GM12878 (cell line): ENCODE measurements around the gene FZD2. TPM values are rescaled to one million over a fixed set of nuclear protein-coding genes. Genes with fewer than 3 reads are reported as not detected.

ENCODE experiments used
- ATAC-seq: fragments of 200-7000 bp; cut with Tn5 transposase; 3 replicates; pipeline ENCODE4 v1.9.1; 2020; ENCODE audit warnings: mild to moderate bottlenecking, moderate library complexity
- BruUV-seq: library from RNA; stranded (reverse); fragments of 400-500 nt; replicated peaks from 2 replicates; lab custom pipeline; 2021; lab: Mats Ljungman, UMichigan
- CTCF ChIA-PET: fragments of 300-600 bp; sonication (Branson Sonifier 250); formaldehyde crosslinking; extraction: SDS; loops from one replicate; lab custom pipeline; 2021; ENCODE audit warnings: inconsistent platforms; lab: Yijun Ruan, JAX
- POLR2A ChIA-PET: fragments of 350-600 bp; formaldehyde crosslinking; extraction: SDS; loops from one replicate; lab custom pipeline; 2021; ENCODE audit warnings: inconsistent platforms; lab: Charles Lee
- RAD21 ChIA-PET: fragments of 300-600 bp; sonication (Branson Sonifier 250); formaldehyde crosslinking; loops from one replicate; lab custom pipeline; 2023; ENCODE audit warnings: antibody characterized with exemption; ENCODE audit not compliant: unreplicated experiment; lab: Charles Lee
- SMC1A ChIA-PET: fragments of 300-600 bp; sonication (Branson Sonifier 250); formaldehyde crosslinking; loops from one replicate; lab custom pipeline; 2023; ENCODE audit not compliant: unreplicated experiment, uncharacterized antibody; lab: Charles Lee
- DNase-seq: peaks from one replicate; pipeline ENCODE4 v3.0.0-alpha.2; 2011; ENCODE audit warnings: low read depth, low spot score
- FAIRE-seq: peaks from 3 replicates; lab custom pipeline; 2011; peaks lifted over from hg19 to GRCh38; lab: Jason Lieb, UNC
- H2AFZ ChIP-seq: 2 replicates; pipeline ENCODE4 v1.6.0; 2011; ENCODE audit warnings: low read depth, low read length, control low read depth; ENCODE audit not compliant: control insufficient read depth
- H3K27ac ChIP-seq: 2 replicates; pipeline ENCODE4 v1.5.1; 2011; ENCODE audit warnings: control low read depth; ENCODE audit not compliant: control insufficient read depth, insufficient read depth
- H3K27me3 ChIP-seq, 2 experiments: replicated peaks in 1 of 2; 2 replicates each; pipeline versions ENCODE4 v1.6.0 to v1.6.1; 2011; ENCODE audit warnings: low read length in 1 of 2; ENCODE audit not compliant: control insufficient read depth in 2 of 2, insufficient read depth in 2 of 2
- H3K36me3 ChIP-seq, 2 experiments: 2 replicates each; pipeline ENCODE4 v1.5.1; 2011; ENCODE audit warnings: low read length in 1 of 2; ENCODE audit not compliant: control insufficient read depth in 2 of 2, insufficient read depth in 2 of 2
- H3K4me1 ChIP-seq: 2 replicates; pipeline ENCODE4 v1.6.1; 2011; ENCODE audit warnings: mild to moderate bottlenecking, low read length, moderate library complexity, mixed read lengths; ENCODE audit not compliant: control insufficient read depth, insufficient read depth
- H3K4me2 ChIP-seq: 2 replicates; pipeline ENCODE4 v1.6.0; 2011; ENCODE audit warnings: control low read depth; ENCODE audit not compliant: control insufficient read depth, insufficient read depth
- H3K4me3 ChIP-seq: fragments of 200-600 bp; sonication (generic); 2 replicates; pipeline ENCODE4 v1.5.1; 2016
- H3K79me2 ChIP-seq: 2 replicates; pipeline ENCODE4 v1.6.0; 2011; ENCODE audit warnings: low read length; ENCODE audit not compliant: control insufficient read depth, insufficient read depth
- H3K9ac ChIP-seq: 2 replicates; pipeline ENCODE4 v1.8.0; 2011; ENCODE audit warnings: low read length, control low read depth, mixed read lengths; ENCODE audit not compliant: control insufficient read depth, insufficient read depth
- H3K9me3 ChIP-seq: replicated peaks from 3 replicates; pipeline ENCODE4 v1.5.1; 2011; ENCODE audit warnings: mild to moderate bottlenecking, low read length; ENCODE audit not compliant: control insufficient read depth, insufficient read depth
- H4K20me1 ChIP-seq: 2 replicates; pipeline ENCODE4 v1.6.0; 2011; ENCODE audit not compliant: control insufficient read depth, insufficient read depth
- BACH1 ChIP-seq: fragments of 450-650 bp; IDR thresholded peaks from 2 replicates; pipeline ENCODE4 v1.6.1; 2017; ENCODE audit warnings: mild to moderate bottlenecking, borderline replicate concordance
- CBX3 ChIP-seq: fragments of 200-600 bp; sonication (generic); IDR thresholded peaks from 2 replicates; pipeline ENCODE4 v1.6.1; 2016; ENCODE audit warnings: low read depth, borderline replicate concordance
- ETV6 ChIP-seq, 2 experiments: fragments of 450-650 bp in 1 of 2; IDR thresholded peaks in 1 of 2; conservative IDR thresholded peaks in 1 of 2; 2 replicates each; pipeline ENCODE4 v1.6.1; 2014; ENCODE audit warnings: antibody characterized with exemption in 1 of 2, borderline replicate concordance in 1 of 2, low read depth in 1 of 2, mild to moderate bottlenecking in 1 of 2, moderate library complexity in 1 of 2
- HCFC1 ChIP-seq: fragments of 150-350 bp; IDR thresholded peaks from 2 replicates; pipeline ENCODE4 v1.6.1; 2014; ENCODE audit warnings: low read length
- JUNB ChIP-seq: IDR thresholded peaks from 2 replicates; pipeline ENCODE4 v1.6.1; 2016; ENCODE audit warnings: antibody characterized with exemption, mild to moderate bottlenecking
- MXI1 ChIP-seq: fragments of 150-350 bp; IDR thresholded peaks from 2 replicates; pipeline ENCODE4 v1.6.1; 2011; ENCODE audit warnings: low read depth, mild to moderate bottlenecking, inconsistent platforms, low read length, improper control_type of control experiment
- NR2F1 ChIP-seq: fragments of 450-650 bp; conservative IDR thresholded peaks from 2 replicates; pipeline ENCODE4 v1.6.1; 2017; ENCODE audit warnings: mild to moderate bottlenecking
- SMAD5 ChIP-seq: IDR thresholded peaks from 2 replicates; pipeline ENCODE4 v1.6.1; 2016; ENCODE audit warnings: antibody characterized with exemption, low read depth
- SREBF1 ChIP-seq: IDR thresholded peaks from 2 replicates; pipeline ENCODE4 v1.6.1; 2012; ENCODE audit warnings: mild to moderate bottlenecking, low read length
- TCF12 ChIP-seq: IDR thresholded peaks from 2 replicates; pipeline ENCODE4 v1.6.1; 2011; ENCODE audit warnings: low read depth, mild to moderate bottlenecking, low read length
- ZNF24 ChIP-seq: fragments of 450-650 bp; IDR thresholded peaks from 2 replicates; pipeline ENCODE4 v1.6.1; 2017; ENCODE audit warnings: antibody characterized with exemption, mild to moderate bottlenecking
- WGBS: methylation state at CpG from one replicate; pipeline ENCODE4 v1.1.6; 2016; ENCODE audit warnings: low lambda C conversion rate; ENCODE audit not compliant: insufficient replicate concordance, insufficient coverage; ENCODE audit errors: missing lambda C conversion rate; 5-methylcytosine and 5-hydroxymethylcytosine counted together
- in situ Hi-C: fragments of 300-500 bp; cut with MboI; formaldehyde crosslinking; loops from 9 replicates; pipeline ENCODE4 v1.14.3; 2018; ENCODE audit warnings: mixed read lengths
- intact Hi-C: fragments of 100-400 bp; cut with micrococcal nuclease; formaldehyde crosslinking; loops from one replicate; pipeline ENCODE4 v1.14.2; 2022; ENCODE audit not compliant: unreplicated experiment
- polyA plus RNA-seq, 11 experiments: library from polyadenylated mRNA; depleted of rRNA in 4 of 11; unstranded in 6 of 11; stranded (reverse) in 5 of 11; fragments of >200 nt; fragmentation: Nextera tagmentation in 4 of 11; fragmentation: Illumina TruSeq in 1 of 11; extraction: Ambion mirVana in 4 of 11; extraction: Trizol in 1 of 11; gene quantifications; 1 replicate in 1 of 11; 2 replicates in 10 of 11; pipeline versions ENCODE4 v1.2.1 to v1.2.3, GENCODE V29; 2011 to 2016; ENCODE audit warnings: inconsistent platforms in 2 of 11, missing spikeins in 2 of 11, low read depth in 1 of 11
- total RNA-seq, 4 experiments: library from RNA; depleted of rRNA in 3 of 4; stranded (reverse); fragments of >200 nt in 3 of 4; fragmentation: Illumina TruSeq in 1 of 4; extraction: Trizol in 1 of 4; gene quantifications; 2 replicates each; pipeline versions ENCODE4 v1.2.1 to v1.2.3, GENCODE V29; 2013 to 2021
- TF ChIP-seq, protein P1 (sequence below): IDR thresholded peaks from 2 replicates; pipeline ENCODE4 v1.6.1; 2012; ENCODE audit warnings: low read depth, low read length, improper control_type of control experiment
- TF ChIP-seq, protein P2 (sequence below), 3 experiments: IDR thresholded peaks in 2 of 3; conservative IDR thresholded peaks in 1 of 3; 2 replicates each; pipeline ENCODE4 v1.5.1; 2011; ENCODE audit warnings: low read depth in 3 of 3, low read length in 3 of 3, mild to moderate bottlenecking in 3 of 3, control low read depth in 2 of 3, moderate library complexity in 2 of 3, inconsistent platforms in 1 of 3, mixed read lengths in 1 of 3; ENCODE audit not compliant: control insufficient read depth in 2 of 3, insufficient read depth in 1 of 3; ENCODE audit errors: extremely low read depth in 1 of 3

Gene FZD2
- total and polyA plus RNA-seq, 10 of the 15 experiments (the other 5 are each of a cell fraction or from before 2014, with no cell fraction given), result 0.09 to 4.2 (median 0.63) TPM; not detected in 1

DNA sequence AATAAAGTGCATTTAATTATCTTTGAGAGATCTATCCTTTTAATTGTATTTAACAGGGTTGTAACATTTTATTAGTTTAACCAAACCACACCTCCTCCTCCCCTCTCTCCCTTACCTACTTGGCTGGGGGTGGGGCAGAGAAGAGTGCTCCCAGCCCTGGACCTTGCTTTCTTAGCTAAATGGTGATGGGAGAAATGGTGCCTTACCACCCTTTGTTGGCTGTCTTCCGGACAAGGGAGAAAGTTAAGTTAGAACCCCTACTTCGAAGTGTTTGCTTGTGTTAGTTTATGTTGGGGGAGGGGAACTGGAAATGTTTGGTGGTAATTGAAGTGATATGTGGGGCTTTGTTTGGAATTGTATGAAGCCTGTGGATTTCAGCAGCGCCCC, 3.9 kb downstream of the FZD2 start:
- intact Hi-C loops, result no loop called here
- no peaks in the 10 kb centered on the region for H3K36me3 ChIP-seq
- H4K20me1 ChIP-seq, result no peaks in the 10 kb centered on the region
- H3K27me3 ChIP-seq, result peaks cover 3 to 12% of the 10 kb centered on the region in 2 experiments
- no peaks in the 10 kb centered on the region for H3K79me2 ChIP-seq
- FAIRE-seq, result no peak
- H3K9ac ChIP-seq, result no peak overlapping the region
- DNase-seq, result no peak
- H3K4me3 ChIP-seq, result no peak overlapping the region
- no peak for ATAC-seq
- ChIA-PET SMC1A (interaction anchor here (1.2 kb wide), 1 partner anchor 54 kb away, joined by 4 read pairs; no protein-coding TSS in a partner anchor), POLR2A (interaction anchor here (0.6 kb wide), 1 partner anchor 272 kb away, joined by 3 read pairs; no protein-coding TSS in a partner anchor), RAD21 (interaction anchor here (0.5 kb wide), 1 partner anchor 15 kb away, joined by 3 read pairs; no protein-coding TSS in a partner anchor), CTCF (interaction anchor here (0.7 to 2.7 kb wide), 2 partner anchors 26 to 112 kb away, joined by 4 to 7 read pairs; no protein-coding TSS in a partner anchor)
- no peak overlapping the region for H3K4me2 ChIP-seq
- no peaks in the 10 kb centered on the region for H3K4me1 ChIP-seq
- H2AFZ ChIP-seq, result no peak overlapping the region
- 10% methylated on average over 3 of the region's 3 CpGs for WGBS
- TF ChIP-seq TCF12 (no peak), HCFC1 (no peak)
- TF ChIP-seq, protein P1, sequence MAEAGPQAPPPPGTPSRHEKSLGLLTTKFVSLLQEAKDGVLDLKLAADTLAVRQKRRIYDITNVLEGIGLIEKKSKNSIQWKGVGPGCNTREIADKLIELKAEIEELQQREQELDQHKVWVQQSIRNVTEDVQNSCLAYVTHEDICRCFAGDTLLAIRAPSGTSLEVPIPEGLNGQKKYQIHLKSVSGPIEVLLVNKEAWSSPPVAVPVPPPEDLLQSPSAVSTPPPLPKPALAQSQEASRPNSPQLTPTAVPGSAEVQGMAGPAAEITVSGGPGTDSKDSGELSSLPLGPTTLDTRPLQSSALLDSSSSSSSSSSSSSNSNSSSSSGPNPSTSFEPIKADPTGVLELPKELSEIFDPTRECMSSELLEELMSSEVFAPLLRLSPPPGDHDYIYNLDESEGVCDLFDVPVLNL, result no peak
- no TSS peak for BruUV-seq
- H3K9me3 ChIP-seq, result no peaks in the 10 kb centered on the region; the same call in 1 of the 3 replicates
- H3K27ac ChIP-seq, result no peak overlapping the region
- in situ Hi-C loops, result no loop called here

DNA sequence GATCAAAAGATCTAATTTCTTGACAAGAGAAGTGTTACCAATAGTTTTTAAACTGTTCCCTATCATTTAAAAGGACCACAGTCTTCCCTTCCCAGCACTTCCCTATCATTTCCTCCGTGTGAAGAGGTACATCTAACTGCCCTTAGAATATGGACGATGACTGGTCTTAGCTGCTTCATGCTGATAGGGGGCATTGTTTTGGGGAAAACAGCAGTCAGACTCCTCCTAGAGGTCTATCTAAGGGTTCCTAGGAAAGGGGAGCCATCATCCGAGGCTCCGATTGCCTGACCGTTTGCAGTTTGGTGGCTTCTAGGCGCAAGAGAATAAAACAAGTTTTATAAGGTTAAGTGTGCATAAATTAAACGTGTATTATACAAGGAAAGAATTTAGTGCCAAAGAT, 7.1 kb downstream of the FZD2 start:
- POLR2A ChIA-PET, result no interaction called here
- ATAC-seq, result no peak

More for the DNA sequence above, 7.1 kb downstream of the FZD2 start:
- no peaks in the 10 kb centered on the region for H3K36me3 ChIP-seq
- FAIRE-seq, result no peak
- ChIA-PET CTCF (no interaction called here), SMC1A (no interaction called here), RAD21 (no interaction called here)
- no peak overlapping the region for H3K4me2 ChIP-seq
- H3K9ac ChIP-seq, result no peak overlapping the region
- WGBS, result 31% methylated on average over 7 of the region's 7 CpGs
- H3K4me3 ChIP-seq, result no peak overlapping the region
- no peak for DNase-seq
- in situ Hi-C loops, result no loop called here
- intact Hi-C loops, result no loop called here
- no TSS peak for BruUV-seq
- no peaks in the 10 kb centered on the region; the same call in 1 of the 3 replicates for H3K9me3 ChIP-seq
- no peak overlapping the region for H3K27ac ChIP-seq
- H3K79me2 ChIP-seq, result no peaks in the 10 kb centered on the region
- no peaks in the 10 kb centered on the region for H3K4me1 ChIP-seq
- H2AFZ ChIP-seq, result no peak overlapping the region
- TF ChIP-seq JUNB, result no peak
- TF ChIP-seq BACH1, result no peak
- no peak for TF ChIP-seq CBX3
- TF ChIP-seq SMAD5, result no peak
- no peak for TF ChIP-seq NR2F1
- no peak for TF ChIP-seq SREBF1
- no peak for TF ChIP-seq ZNF24
- no peak for TF ChIP-seq ETV6 (conservative IDR thresholded peaks at IDR 0.05 in 1 of 2, IDR thresholded peaks at IDR 0.05 in 1 of 2; ENCODE audit: borderline replicate concordance in 1 of 2, low read depth in 1 of 2)
- TF ChIP-seq, protein P2, sequence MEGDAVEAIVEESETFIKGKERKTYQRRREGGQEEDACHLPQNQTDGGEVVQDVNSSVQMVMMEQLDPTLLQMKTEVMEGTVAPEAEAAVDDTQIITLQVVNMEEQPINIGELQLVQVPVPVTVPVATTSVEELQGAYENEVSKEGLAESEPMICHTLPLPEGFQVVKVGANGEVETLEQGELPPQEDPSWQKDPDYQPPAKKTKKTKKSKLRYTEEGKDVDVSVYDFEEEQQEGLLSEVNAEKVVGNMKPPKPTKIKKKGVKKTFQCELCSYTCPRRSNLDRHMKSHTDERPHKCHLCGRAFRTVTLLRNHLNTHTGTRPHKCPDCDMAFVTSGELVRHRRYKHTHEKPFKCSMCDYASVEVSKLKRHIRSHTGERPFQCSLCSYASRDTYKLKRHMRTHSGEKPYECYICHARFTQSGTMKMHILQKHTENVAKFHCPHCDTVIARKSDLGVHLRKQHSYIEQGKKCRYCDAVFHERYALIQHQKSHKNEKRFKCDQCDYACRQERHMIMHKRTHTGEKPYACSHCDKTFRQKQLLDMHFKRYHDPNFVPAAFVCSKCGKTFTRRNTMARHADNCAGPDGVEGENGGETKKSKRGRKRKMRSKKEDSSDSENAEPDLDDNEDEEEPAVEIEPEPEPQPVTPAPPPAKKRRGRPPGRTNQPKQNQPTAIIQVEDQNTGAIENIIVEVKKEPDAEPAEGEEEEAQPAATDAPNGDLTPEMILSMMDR (IDR thresholded peaks at IDR 0.05 in 2 of 3, conservative IDR thresholded peaks at IDR 0.05 in 1 of 3; ENCODE audit: control insufficient read depth in 2 of 3, extremely low read depth in 1 of 3, insufficient read depth in 1 of 3, low read depth in 3 of 3, low read length in 3 of 3), result no peak
- no peak for TF ChIP-seq MXI1
- H4K20me1 ChIP-seq, result no peaks in the 10 kb centered on the region
- peaks cover 1 to 3% of the 10 kb centered on the region in 2 experiments; a peak in 2 of 4 replicates for H3K27me3 ChIP-seq
